K562 (cell line): ENCODE data around the gene CBFA2T2. TPM values are rescaled to one million over a fixed set of nuclear protein-coding genes. Genes with fewer than 3 reads are reported as not detected.

Source experiments
- ATF1 ChIP-seq, 2 experiments: fragments of 450-650 bp in 1 of 2; IDR thresholded peaks; 2 replicates each; pipeline ENCODE4 v1.6.1; 2016; ENCODE audit warnings: missing compliant biosample characterization in 1 of 2, missing genetic modification characterization in 1 of 2
- ATF7 ChIP-seq: fragments of 450-650 bp; IDR thresholded peaks from 2 replicates; pipeline ENCODE4 v1.7.1; 2014; ENCODE audit warnings: mild to moderate bottlenecking, moderate library complexity
- BRCA1 ChIP-seq, 2 experiments: fragments of 450-650 bp in 1 of 2; sonication (generic) in 1 of 2; formaldehyde crosslinking in 1 of 2; IDR thresholded peaks; 2 replicates each; pipeline versions ENCODE4 v1.5.0 to v1.6.1; 2017 to 2020; ENCODE audit warnings: mild to moderate bottlenecking in 1 of 2, missing genetic modification reagents in 1 of 2
- ESRRA ChIP-seq: fragments of 450-650 bp; IDR thresholded peaks from 2 replicates; pipeline ENCODE4 v1.6.1; 2014; ENCODE audit warnings: low read depth, mild to moderate bottlenecking, moderate library complexity, borderline replicate concordance
- ETS2 ChIP-seq: IDR thresholded peaks from 2 replicates; pipeline ENCODE4 v1.6.1; 2016; ENCODE audit warnings: borderline replicate concordance, missing genetic modification characterization, mild to moderate bottlenecking, moderate library complexity, missing compliant biosample characterization; ENCODE audit not compliant: poor library complexity, severe bottlenecking
- EZH2 ChIP-seq: IDR thresholded peaks from 2 replicates; pipeline ENCODE4 v1.6.1; 2012; ENCODE audit warnings: low read depth, mild to moderate bottlenecking, inconsistent platforms, low read length, borderline replicate concordance
- FOXA1 ChIP-seq: fragments of 450-650 bp; IDR thresholded peaks from 2 replicates; pipeline ENCODE4 v1.6.1; 2016; ENCODE audit warnings: mild to moderate bottlenecking, borderline replicate concordance
- MYBL2 ChIP-seq, 2 experiments: fragments of 450-650 bp in 1 of 2; sonication (generic) in 1 of 2; formaldehyde crosslinking in 1 of 2; IDR thresholded peaks; 2 replicates each; pipeline versions ENCODE4 v1.6.1 to v1.8.1; 2017 to 2022; ENCODE audit warnings: borderline replicate concordance in 1 of 2, inconsistent platforms in 1 of 2, low read depth in 1 of 2, mild to moderate bottlenecking in 1 of 2, missing genetic modification reagents in 1 of 2, moderate library complexity in 1 of 2
- NR2C1 ChIP-seq, 2 experiments: fragments of 450-650 bp; IDR thresholded peaks; 2 replicates each; pipeline ENCODE4 v1.6.1; 2017; ENCODE audit warnings: mild to moderate bottlenecking in 2 of 2, antibody characterized with exemption in 1 of 2, inconsistent platforms in 1 of 2, missing compliant biosample characterization in 1 of 2, missing genetic modification characterization in 1 of 2
- POLR2AphosphoS2 ChIP-seq: IDR thresholded peaks from 2 replicates; pipeline ENCODE4 v1.6.1; 2012; ENCODE audit warnings: low read length, improper control_type of control experiment
- SMARCA4 ChIP-seq: fragments of 450-650 bp; IDR thresholded peaks from 2 replicates; pipeline ENCODE4 v1.6.1; 2016
- SNRNP70 ChIP-seq: fragments of 200-400 bp; formaldehyde crosslinking; optimal IDR thresholded peaks from 2 replicates; pipeline ENCODE3; 2017; ENCODE audit warnings: low read depth, low read length
- ZNF143 ChIP-seq: sonication (generic); formaldehyde crosslinking; IDR thresholded peaks from 2 replicates; pipeline ENCODE4 v1.9.0; 2022; ENCODE audit warnings: mild to moderate bottlenecking, missing genetic modification reagents
- ZNF232 ChIP-seq: sonication (generic); formaldehyde crosslinking; IDR thresholded peaks from 2 replicates; pipeline ENCODE4 v1.8.0; 2022; ENCODE audit warnings: mild to moderate bottlenecking, missing genetic modification reagents
- ZNF395 ChIP-seq: fragments of 200-800 bp; sonication (Bioruptor generic); IDR thresholded peaks from 2 replicates; pipeline ENCODE4 v1.6.1; 2017; ENCODE audit warnings: missing genetic modification characterization, missing compliant biosample characterization
- ZNF766 ChIP-seq: fragments of 200-800 bp; sonication (Bioruptor generic); conservative IDR thresholded peaks from 2 replicates; pipeline ENCODE4 v1.6.1; 2016; ENCODE audit warnings: missing genetic modification characterization, missing compliant biosample characterization
- polyA plus RNA-seq, 8 experiments: library from polyadenylated mRNA; depleted of rRNA in 4 of 8; stranded (reverse) in 5 of 8; unstranded in 3 of 8; fragments of >200 nt; fragmentation: Nextera tagmentation in 2 of 8; fragmentation: Illumina TruSeq in 1 of 8; extraction: Ambion mirVana in 2 of 8; extraction: Trizol in 1 of 8; gene quantifications; 2 replicates each; pipeline versions ENCODE4 v1.2.1 to v1.2.3, GENCODE V29; 2011 to 2014; ENCODE audit warnings: inconsistent platforms in 1 of 8, missing spikeins in 1 of 8
- total RNA-seq, 7 experiments: library from RNA; depleted of rRNA in 6 of 7; stranded (reverse); fragments of >200 nt in 6 of 7; fragmentation: Illumina TruSeq in 2 of 7; extraction: Trizol in 2 of 7; gene quantifications; 2 replicates each; pipeline versions ENCODE4 v1.2.1 to v1.2.3, GENCODE V29; 2011 to 2021; ENCODE audit warnings: low replicate concordance in 1 of 7
- TF ChIP-seq, protein P1 (sequence below): sonication (generic); formaldehyde crosslinking; IDR thresholded peaks from 2 replicates; pipeline ENCODE4 v1.8.1; 2023; ENCODE audit warnings: mild to moderate bottlenecking, missing genetic modification reagents
- TF ChIP-seq, protein P2 (sequence below): fragments of 250-450 bp; sonication (Bioruptor Pico); IDR thresholded peaks from 2 replicates; pipeline ENCODE4 v1.4.0; 2020; ENCODE audit warnings: mild to moderate bottlenecking, moderate library complexity
- TF ChIP-seq, protein P3 (sequence below): sonication (generic); IDR thresholded peaks from 2 replicates; pipeline ENCODE4 v1.6.1; 2016
- TF ChIP-seq, protein P4 (sequence below): fragments of 250-450 bp; sonication (Bioruptor Pico); IDR thresholded peaks from 2 replicates; pipeline ENCODE4 v1.4.0; 2020

The CBFA2T2 gene
- total and polyA plus RNA-seq, 9 of the 15 experiments (the other 6 are each of a cell fraction or from before 2014, with no cell fraction given) = 0.27 to 9.6 (median 5.8) TPM

DNA sequence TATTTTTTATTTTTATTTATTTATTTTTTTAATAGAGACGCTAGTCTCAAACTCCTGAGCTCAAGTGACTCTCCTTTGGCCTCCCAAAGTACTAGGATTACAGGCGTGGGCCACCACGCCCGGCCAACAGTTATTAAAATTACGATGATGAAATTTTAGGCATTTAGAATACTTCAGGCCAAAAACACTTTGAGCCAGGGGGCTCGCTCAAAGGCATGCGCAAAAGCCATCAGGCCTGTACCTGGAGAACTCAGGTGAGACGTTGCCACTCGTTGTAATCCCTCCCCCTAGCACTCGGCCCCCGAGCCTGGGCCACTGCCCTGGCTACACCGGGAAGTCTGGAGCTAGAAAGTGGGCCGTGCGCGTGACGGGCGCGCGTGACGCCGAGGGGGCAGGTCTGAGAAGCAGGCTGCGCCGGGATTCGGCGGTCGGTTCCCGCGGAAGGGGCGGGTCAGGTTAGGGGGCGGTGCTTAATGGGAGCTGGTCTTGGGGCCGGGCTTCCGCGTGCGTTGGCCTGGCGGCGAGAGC, 337 bp upstream of the CBFA2T2 start (continued):
- TF ChIP-seq ZNF395 (CRISPR knock-in tag) (peak; percentile 41), ZNF766 (CRISPR knock-in tag) (peak; percentile 65; the same call in 1 of the 2 replicates), ESRRA (no peak; the same call in 1 of the 2 replicates), EZH2 (no peak), POLR2AphosphoS2 (peak; percentile 77; the same call in 1 of the 2 replicates), SNRNP70 (no peak), NR2C1 (IDR thresholded peaks at IDR 0.05) (no peak), NR2C1 (tag; IDR thresholded peaks at IDR 0.05) (no peak), ETS2 (no peak), ATF1 (CRISPR knock-in tag; IDR thresholded peaks at IDR 0.05) (peak; percentile 38; the same call in 1 of the 2 replicates), ATF1 (tag; IDR thresholded peaks at IDR 0.05) (peak; percentile 86), BRCA1 (IDR thresholded peaks at IDR 0.05) (no peak), BRCA1 (CRISPR knock-in tag; IDR thresholded peaks at IDR 0.05) (no peak), FOXA1 (no peak), ATF7 (peak; percentile 76), ZNF232 (CRISPR knock-in tag) (no peak), ZNF143 (no peak), MYBL2 (IDR thresholded peaks at IDR 0.05; ENCODE audit: low read depth) (no peak), MYBL2 (CRISPR knock-in tag; IDR thresholded peaks at IDR 0.05; ENCODE audit: borderline replicate concordance) (no peak), SMARCA4 (peak; percentile 50; the same call in 1 of the 2 replicates)
- TF ChIP-seq, protein P1, sequence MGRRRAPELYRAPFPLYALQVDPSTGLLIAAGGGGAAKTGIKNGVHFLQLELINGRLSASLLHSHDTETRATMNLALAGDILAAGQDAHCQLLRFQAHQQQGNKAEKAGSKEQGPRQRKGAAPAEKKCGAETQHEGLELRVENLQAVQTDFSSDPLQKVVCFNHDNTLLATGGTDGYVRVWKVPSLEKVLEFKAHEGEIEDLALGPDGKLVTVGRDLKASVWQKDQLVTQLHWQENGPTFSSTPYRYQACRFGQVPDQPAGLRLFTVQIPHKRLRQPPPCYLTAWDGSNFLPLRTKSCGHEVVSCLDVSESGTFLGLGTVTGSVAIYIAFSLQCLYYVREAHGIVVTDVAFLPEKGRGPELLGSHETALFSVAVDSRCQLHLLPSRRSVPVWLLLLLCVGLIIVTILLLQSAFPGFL (CRISPR knock-in tag) = no peak
- TF ChIP-seq, protein P2, sequence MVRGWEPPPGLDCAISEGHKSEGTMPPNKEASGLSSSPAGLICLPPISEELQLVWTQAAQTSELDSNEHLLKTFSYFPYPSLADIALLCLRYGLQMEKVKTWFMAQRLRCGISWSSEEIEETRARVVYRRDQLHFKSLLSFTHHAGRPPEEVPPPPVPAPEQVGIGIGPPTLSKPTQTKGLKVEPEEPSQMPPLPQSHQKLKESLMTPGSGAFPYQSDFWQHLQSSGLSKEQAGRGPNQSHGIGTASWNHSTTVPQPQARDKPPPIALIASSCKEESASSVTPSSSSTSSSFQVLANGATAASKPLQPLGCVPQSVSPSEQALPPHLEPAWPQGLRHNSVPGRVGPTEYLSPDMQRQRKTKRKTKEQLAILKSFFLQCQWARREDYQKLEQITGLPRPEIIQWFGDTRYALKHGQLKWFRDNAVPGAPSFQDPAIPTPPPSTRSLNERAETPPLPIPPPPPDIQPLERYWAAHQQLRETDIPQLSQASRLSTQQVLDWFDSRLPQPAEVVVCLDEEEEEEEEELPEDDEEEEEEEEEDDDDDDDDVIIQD = no peak
- TF ChIP-seq, protein P3, sequence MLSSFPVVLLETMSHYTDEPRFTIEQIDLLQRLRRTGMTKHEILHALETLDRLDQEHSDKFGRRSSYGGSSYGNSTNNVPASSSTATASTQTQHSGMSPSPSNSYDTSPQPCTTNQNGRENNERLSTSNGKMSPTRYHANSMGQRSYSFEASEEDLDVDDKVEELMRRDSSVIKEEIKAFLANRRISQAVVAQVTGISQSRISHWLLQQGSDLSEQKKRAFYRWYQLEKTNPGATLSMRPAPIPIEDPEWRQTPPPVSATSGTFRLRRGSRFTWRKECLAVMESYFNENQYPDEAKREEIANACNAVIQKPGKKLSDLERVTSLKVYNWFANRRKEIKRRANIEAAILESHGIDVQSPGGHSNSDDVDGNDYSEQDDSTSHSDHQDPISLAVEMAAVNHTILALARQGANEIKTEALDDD = no peak
- TF ChIP-seq, protein P4, sequence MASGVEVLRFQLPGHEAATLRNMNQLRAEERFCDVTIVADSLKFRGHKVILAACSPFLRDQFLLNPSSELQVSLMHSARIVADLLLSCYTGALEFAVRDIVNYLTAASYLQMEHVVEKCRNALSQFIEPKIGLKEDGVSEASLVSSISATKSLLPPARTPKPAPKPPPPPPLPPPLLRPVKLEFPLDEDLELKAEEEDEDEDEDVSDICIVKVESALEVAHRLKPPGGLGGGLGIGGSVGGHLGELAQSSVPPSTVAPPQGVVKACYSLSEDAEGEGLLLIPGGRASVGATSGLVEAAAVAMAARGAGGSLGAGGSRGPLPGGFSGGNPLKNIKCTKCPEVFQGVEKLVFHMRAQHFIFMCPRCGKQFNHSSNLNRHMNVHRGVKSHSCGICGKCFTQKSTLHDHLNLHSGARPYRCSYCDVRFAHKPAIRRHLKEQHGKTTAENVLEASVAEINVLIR (CRISPR knock-in tag) = 0 out of 2 replicates have a peak, but pooled peaks have one; percentile 31
